GM21526 (cell line): ENCODE measurements around the gene HBZ.
"Not testable (repeated sequence)": the region's sequence is repeated elsewhere in the genome, so short reads cannot be mapped to it uniquely, and the experiment has no call there.

Experiments
- ATAC-seq: cut with Tn5 transposase; IDR thresholded peaks from one replicate; pipeline ENCODE4 v1.9.1; 2021; ENCODE audit warnings: moderate library complexity; ENCODE audit not compliant: unreplicated experiment, low FRiP score

The HBZ gene

GRCh38 chr16:152141-153128 lies at the start of gene HBZ:
TSS of gene HBZ (plus strand) at chr16:152644. CDS start at chr16:152910, 266 bp downstream.
- no peak for ATAC-seq

- no peak for ATAC-seq
Observed at GRCh38 chr16:104355-104754, 48.1 kb upstream of the HBZ start.

- ATAC-seq = no peak
Observed at GRCh38 chr16:104928-105327, 47.5 kb upstream of the HBZ start.

- no peak for ATAC-seq
Observed at GRCh38 chr16:105521-105920, 46.9 kb upstream of the HBZ start.

GRCh38 chr16:106623-107324 lies 45.7 kb upstream of the HBZ start:
- ATAC-seq = no peak

GRCh38 chr16:112153-112840 lies 40.1 kb upstream of the HBZ start:
- ATAC-seq = no peak

- ATAC-seq = no peak
Observed at GRCh38 chr16:114327-114726, 38.1 kb upstream of the HBZ start.

GRCh38 chr16:116015-116414 lies 36.4 kb upstream of the HBZ start:
- no peak for ATAC-seq

GRCh38 chr16:117379-118365 lies 34.8 kb upstream of the HBZ start:
- ATAC-seq = no peak

- no peak for ATAC-seq
Observed at GRCh38 chr16:118857-119256, 33.6 kb upstream of the HBZ start.

- no peak for ATAC-seq
Observed at GRCh38 chr16:119295-119694, 33.1 kb upstream of the HBZ start.

- no peak for ATAC-seq
Observed at GRCh38 chr16:119835-120491, 32.5 kb upstream of the HBZ start.

GRCh38 chr16:120756-121155 lies 31.7 kb upstream of the HBZ start:
- ATAC-seq = no peak

GRCh38 chr16:122361-122760 lies 30.1 kb upstream of the HBZ start:
- no peak for ATAC-seq

GRCh38 chr16:123558-124350 lies 28.7 kb upstream of the HBZ start:
- not testable (repeated sequence) for ATAC-seq

GRCh38 chr16:125011-125410 lies 27.4 kb upstream of the HBZ start:
- no peak for ATAC-seq

- ATAC-seq = no peak
Observed at GRCh38 chr16:129075-129474, 23.4 kb upstream of the HBZ start.

- ATAC-seq = no peak
Observed at GRCh38 chr16:130533-131173, 21.8 kb upstream of the HBZ start.
